Activated T-cell treated with anti-CD3 and anti-CD28 coated beads for 48 hours (primary cell): Measurements from ENCODE around the gene MMRN2.
"Not testable (repeated sequence)": the region's sequence is repeated elsewhere in the genome, so short reads cannot be mapped to it uniquely, and the experiment has no call there.

ENCODE experiments used
- DNase-seq: peaks from one replicate; pipeline ENCODE4 v3.0.0-alpha.2; 2020; ENCODE audit warnings: low read depth

The MMRN2 gene

GRCh38 chr10:86956195-86956847 is 1.1 kb downstream of the MMRN2 start:
- DNase-seq = no peak

- DNase-seq = no peak
These were observed 1.8 kb downstream of the MMRN2 start for GRCh38 chr10:86955501-86956194.

DNA sequence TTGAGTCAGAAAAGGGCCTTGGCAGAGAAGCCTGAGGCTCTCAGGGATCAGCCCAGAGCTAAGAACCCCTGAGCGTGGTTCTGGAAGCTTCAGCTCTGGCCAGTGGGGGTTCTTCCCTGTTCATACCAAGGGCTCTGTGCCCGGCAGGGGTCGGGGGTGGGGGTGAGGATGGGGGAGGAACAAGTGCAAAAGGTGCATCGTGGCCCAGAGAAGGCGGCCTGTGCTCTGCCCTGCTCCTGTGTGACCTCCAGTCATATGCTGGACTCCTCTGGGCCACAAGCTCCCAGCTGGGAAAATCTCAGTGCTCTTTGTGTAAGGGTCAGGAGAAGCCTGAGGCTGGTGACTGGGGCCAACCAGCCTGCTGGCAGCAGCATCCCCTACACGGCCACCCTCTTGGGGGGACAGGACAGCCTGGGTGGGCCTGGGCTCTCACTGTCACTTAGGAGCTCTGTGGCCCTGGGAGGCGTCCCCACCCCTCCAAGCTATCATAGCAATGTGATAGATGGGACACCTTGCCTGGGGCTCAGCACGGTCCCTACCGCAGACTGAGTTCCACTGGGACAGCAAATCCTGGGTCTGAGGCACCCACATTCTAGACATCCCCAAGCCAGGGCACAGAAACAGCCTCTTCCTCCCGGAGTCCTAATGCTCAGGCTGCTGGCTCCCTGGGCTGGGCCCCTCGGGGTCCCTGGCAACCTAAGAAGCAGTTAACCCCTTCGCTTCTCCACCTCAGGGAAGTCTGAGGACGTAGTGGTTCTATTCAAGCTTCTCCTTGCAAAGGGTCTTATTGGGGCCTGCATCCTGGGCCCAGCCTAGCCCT is 2.5 kb downstream of the MMRN2 start:
- DNase-seq = no peak

DNA sequence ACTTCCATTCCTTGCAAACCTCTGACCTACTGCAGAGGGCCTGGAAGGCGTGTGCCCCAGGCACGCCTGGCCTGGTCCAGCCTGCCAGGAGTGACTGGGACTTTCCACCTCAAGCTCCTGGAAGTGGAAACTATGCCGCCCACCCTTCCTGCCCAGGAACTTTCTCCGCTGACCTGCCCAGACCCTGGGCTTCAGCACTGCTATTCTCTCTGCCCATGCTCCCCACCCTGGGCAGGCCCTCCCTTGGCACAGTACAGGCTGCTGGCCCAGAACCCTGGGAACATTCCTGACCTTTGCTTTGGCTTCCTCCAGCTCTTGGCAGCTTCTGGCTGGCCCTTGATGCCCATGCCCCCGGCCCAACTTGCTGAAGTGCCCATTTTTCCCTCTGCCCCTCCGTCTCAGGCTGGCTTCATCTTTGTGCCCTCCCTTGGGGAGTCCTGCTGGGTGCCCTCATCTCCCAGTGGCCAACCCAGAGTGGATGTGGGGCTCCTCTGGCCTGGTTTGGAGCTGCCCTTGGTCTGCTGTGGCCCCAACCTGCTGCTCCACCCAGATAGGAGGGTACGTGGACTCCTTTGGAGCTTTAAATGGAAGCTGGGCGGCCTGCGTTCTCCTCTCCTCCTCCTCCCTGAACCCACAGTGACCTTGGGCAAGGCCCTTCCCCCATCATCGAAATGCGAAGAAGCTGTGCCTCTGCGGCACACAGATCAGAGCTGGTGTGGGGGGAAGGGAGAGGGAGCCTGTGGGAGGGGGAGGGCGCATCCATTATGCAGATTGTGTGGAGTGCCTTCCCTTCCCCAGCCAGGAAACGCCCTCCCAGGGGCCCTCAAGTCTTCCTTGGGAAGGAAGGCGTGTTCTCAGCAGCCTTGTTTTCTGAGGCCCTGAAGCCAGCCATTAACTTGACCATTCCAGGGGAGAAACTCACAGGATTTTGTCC is 3.4 kb downstream of the MMRN2 start:
- DNase-seq = no peak

GRCh38 chr10:86952697-86953096 is 4.7 kb downstream of the MMRN2 start:
- not testable (repeated sequence) for DNase-seq

GRCh38 chr10:86952106-86952505 is 5.3 kb downstream of the MMRN2 start:
- DNase-seq = no peak

GRCh38 chr10:86951184-86951761 is 6.1 kb downstream of the MMRN2 start:
- no peak for DNase-seq

DNA sequence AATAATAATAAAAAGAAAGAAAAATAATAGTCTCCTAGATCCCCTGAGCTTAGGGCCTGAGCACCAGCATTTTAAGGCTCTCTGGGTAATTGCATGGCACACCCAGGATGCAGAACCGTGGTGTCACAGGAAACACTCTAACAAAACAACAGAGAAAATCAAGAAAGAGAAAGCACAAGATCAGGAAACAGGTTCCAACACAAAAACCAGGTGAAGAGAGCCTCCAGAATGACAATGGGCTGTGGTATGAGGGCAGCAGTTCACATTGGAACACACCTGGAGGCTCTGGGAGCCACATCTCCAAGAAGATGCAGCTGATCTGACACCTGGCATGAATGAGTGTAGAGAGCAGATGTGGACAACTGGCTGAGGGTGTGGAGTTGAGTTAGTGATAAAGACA is 7.1 kb downstream of the MMRN2 start:
- DNase-seq = no peak

DNA sequence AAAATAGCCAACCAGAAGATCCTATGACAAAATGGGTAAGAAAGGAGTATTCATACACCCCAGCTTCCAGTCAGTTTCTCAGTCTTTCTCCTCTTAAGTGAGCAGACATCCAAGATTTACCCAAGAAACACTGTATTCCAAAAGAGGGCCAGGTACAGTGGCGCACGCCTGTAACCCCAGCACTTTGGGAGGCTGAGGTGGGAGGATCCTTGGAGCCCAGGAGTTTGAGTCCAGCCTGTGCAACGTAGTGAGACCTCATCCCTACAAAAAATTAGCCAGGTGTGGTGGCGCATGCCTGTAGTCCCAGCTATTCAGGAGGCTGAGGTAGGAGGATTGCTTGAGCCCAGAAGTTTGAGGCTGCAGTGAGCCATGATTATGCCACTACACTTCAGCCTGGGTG is 9.6 kb downstream of the MMRN2 start:
- DNase-seq = not testable (repeated sequence)

GRCh38 chr10:86946213-86947155 is 10.9 kb downstream of the MMRN2 start:
- no peak for DNase-seq

DNA sequence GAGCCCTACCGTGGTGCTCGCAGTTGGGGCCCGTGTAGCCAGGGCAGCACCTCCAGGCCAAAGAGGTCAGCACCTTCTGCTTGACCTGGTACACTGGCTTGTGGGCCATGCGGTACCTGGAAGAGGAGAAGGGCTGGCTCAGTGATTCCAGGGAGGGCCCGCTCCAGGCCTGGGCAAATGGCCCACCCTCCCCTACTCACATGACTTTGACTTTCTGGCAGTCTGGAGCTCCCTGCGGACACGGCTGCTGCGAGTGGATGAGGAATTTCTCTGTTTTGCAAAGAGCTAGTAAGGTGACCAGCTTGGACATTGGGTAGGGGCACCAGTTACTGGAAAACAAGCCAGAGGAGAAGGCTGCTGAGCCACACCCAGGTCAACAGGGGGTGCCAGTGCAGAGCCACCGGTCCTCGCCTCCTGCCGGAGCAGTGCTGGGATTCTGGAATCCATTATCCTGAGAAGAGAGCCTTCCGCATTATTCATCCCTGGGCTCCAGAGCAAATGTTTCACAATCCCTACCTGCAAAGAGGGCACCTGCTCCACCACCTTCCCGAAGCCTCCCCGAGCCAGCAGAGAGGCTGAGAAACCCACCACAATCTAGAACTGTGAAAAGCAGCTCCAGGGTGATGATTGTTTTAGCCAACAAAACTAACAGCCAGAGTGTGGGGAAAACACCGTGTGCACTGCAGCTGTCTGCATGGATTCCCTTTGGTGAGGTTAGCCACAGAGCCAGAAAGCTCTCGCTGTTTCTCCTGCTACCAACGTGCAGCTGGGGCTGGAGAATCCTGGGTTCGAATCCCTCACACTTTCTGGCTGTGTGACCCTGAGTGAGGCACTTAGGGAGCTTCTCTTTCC is 11.8 kb downstream of the MMRN2 start:
- no peak for DNase-seq

- no peak for DNase-seq
These were observed 12.5 kb downstream of the MMRN2 start for GRCh38 chr10:86944907-86945306.

DNA sequence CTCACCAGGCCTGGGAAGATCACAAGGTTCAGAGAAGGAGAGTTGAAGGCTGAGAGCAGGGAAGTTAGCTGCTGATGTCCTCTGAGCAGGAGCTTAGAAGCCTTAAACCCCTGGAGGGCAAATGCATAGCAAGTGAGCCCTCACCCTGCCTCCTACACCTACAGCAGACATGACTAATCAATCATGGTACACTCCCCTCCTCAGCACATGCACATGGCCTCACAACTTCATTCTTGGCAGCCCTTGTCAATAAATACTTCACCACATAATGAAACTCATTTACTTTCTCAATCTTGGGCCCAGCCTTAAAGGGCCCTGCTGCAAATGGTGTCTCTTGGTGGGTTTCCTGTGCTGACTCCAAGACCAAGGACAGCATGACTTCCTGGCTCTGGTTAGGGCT is 12.9 kb downstream of the MMRN2 start:
- DNase-seq = no peak

- no peak for DNase-seq
These were observed 13.4 kb downstream of the MMRN2 start for GRCh38 chr10:86944031-86944419.

GRCh38 chr10:86943316-86944030 is 13.9 kb downstream of the MMRN2 start:
- no peak for DNase-seq

DNA sequence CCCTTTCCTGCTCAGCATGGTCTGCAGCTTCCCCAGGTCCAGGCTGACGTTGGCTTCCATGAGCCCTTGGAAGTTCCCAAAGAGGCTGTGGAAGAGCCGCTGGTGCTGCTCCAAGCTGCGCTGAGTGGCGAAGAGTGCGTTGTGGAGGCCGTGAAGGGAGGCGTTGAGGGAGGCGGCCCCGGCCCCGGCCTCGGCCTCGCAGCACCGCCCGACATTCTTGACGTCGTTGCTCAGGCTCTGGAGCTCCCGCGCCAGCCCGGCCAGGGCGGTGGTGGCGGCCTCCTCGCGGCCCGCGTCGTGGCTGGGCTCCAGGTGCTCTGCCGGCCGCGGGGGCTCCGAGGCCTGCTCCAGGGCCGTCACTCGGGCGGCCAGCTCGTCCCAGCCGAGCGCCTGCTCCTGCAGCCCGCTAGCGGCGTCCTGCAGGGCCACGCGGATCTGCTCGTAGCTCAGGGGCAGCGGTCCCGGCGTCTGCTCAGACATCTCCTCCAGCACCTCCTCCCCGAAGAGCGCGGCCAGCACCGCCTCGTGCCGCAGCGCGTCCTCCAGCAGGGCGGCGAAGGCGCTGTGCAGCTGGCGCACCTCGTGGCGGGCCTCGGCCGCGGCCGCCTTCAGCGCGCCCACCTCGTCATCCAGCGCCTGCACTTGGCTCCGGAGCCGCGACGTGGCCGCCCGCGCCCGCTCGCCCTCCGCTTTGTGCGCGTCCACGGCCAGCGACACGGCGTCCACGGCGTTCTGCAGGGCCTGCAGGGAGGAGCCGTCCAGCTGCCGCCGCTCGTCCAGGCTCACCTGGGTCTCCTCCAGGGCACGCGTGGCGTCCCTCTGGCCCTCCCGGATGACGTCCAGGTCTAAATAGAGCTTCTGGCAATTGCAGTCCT is 14.7 kb downstream of the MMRN2 start:
- no peak for DNase-seq

GRCh38 chr10:86941991-86942421 is 15.4 kb downstream of the MMRN2 start:
- no peak for DNase-seq

GRCh38 chr10:86941426-86941825 is 16.0 kb downstream of the MMRN2 start:
- DNase-seq = no peak
